HFF-Myc (cell line): ENCODE data around the gene SAMD3.

ENCODE experiments used
- DNase-seq: peaks from one replicate; pipeline ENCODE4 v3.0.0-alpha.2; 2011; ENCODE audit warnings: low read depth; ENCODE audit errors: extremely low read depth
- H3K4me3 ChIP-seq: replicated peaks from 2 replicates; pipeline ENCODE4 v1.5.1; 2011; ENCODE audit warnings: low read depth, mild to moderate bottlenecking, control low read depth, low read length
- CTCF ChIP-seq: IDR thresholded peaks from 2 replicates; pipeline ENCODE4 v1.5.1; 2012; ENCODE audit warnings: mild to moderate bottlenecking, low read depth, low read length, control low read depth; ENCODE audit errors: missing control alignments

SAMD3 gene

GRCh38 chr6:130143709-130144108 lies 79.0 kb downstream of the SAMD3 start:
- peak; percentile 7 for DNase-seq
- H3K4me3 ChIP-seq = no peak overlapping the region
- no peak for TF ChIP-seq CTCF

GRCh38 chr6:130140084-130140483 lies 82.7 kb downstream of the SAMD3 start:
- TF ChIP-seq CTCF = no peak
- no peak overlapping the region for H3K4me3 ChIP-seq
- DNase-seq = no peak

- no peak overlapping the region for H3K4me3 ChIP-seq
- no peak for DNase-seq
- TF ChIP-seq CTCF = no peak
Observed at GRCh38 chr6:130138909-130139242, 83.9 kb downstream of the SAMD3 start.

DNA sequence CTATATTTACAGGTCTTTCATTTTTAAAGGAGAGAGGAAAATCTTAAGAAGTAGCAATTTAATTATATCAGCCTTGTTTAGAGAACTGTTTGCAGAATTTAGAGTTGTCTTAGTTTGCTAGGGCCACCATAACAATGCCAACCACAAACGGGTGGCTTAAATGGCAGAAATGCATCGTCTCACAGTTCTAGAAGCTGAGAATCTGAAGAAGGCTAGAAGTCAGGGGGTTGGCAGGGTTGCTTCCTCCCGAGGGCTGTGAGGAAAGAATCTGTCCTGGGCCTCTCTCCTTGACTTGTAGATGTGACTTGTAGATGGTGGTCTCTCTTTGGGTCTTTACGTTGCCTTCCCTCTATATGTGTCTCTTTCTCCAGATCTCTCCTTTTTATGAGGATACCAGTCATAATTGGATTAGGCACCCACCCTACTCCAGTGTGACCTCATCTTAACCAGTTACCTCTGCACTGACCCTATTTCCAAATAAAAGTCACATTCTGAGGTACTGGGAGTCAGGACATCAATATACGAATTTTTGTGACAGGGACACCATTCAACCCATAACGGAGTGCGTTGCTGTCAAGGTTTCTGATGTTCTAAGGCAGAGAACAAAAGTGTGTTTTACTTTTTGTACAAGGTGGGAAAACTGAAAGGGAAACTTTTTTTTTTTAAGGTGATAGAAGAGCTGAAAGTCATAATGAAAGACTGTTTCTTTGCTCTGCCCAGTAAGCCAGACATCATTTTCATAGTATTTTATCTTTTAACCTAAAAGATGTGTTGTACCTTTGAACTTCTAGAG lies 84.4 kb downstream of the SAMD3 start:
- no peak overlapping the region for H3K4me3 ChIP-seq
- no peak for TF ChIP-seq CTCF

DNA sequence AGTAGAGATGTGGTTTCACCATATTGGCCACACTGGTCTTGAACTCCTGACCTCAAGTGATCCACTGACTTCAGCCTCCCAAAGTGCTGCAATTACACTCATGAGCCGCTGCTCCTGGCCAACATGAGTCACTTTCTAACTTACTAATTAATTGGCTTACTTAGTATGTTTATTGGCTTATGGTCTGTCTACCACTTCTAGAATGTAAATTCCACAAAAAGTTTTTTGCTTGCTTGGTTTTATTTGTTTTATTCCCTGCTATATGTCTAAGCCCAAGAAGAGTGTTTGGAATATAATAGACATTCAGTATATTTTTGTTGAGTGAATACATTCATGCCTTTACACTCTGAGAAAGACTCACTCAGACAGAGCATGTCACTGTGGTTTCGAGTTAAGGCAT lies 86.0 kb downstream of the SAMD3 start:
- no peak overlapping the region for H3K4me3 ChIP-seq
- no peak for DNase-seq
- no peak for TF ChIP-seq CTCF

More for the DNA sequence above, 84.4 kb downstream of the SAMD3 start:
- DNase-seq = no peak

DNA sequence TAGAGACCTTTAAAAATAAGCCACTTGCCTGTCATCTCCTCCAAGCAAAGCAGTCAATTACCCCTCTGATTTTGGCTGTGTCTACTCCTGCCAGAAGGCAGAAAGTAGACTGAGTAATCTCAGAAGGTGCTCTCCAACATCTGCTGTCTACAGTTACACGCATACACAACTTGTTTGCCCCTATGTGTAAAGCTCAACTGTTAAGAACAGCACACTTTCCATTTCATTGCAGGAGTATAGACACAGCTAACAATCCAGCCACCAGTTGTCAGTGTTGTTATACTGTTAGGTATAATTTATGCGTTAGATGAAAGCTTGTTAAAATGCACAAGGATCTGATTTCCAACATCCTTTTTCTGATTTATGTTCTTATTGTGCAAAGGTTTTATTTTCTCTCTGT lies 88.2 kb downstream of the SAMD3 start:
- H3K4me3 ChIP-seq = no peak overlapping the region
- no peak for DNase-seq
- TF ChIP-seq CTCF = no peak

DNA sequence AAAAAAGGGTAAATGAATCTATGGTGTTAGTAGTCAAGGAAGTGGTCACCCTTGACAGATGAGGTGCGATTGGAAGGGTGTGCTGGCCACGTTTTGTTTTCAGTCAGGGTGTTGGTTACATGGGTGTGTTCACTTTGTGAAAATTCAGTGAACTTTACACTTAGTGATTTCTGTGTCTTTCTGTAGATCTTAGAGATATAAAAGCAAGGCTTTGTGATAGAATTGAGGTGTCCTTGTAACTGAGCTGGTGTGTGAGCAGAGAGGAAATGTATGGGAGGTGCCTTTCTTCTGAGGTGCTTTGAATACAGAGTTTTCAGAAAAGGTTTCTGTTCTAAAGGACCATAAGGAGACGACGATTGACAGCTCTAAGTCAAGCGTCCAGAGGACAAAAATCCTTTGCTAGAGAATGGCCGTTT lies 90.5 kb downstream of the SAMD3 start:
- no peak for DNase-seq
- no peak for TF ChIP-seq CTCF
- H3K4me3 ChIP-seq = no peak overlapping the region
